ENCODE data around the gene PROSER3.

GRCh38 chr19:35766571-35767104 is 8.7 kb downstream of the PROSER3 start:
- TF ChIP-seq CTCF (IDR thresholded peaks at IDR 0.05) (no peak), POLR2A (IDR thresholded peaks at IDR 0.05) (no peak)

All from tibial nerve (tissue), 3 donors.